Glomerular endothelial cell (primary cell): ENCODE measurements around the gene TLR5. TPM values are rescaled to one million over a fixed set of nuclear protein-coding genes. Genes with fewer than 3 reads are reported as not detected.
"Not testable (repeated sequence)": the region's sequence is repeated elsewhere in the genome, so short reads cannot be mapped to it uniquely, and the experiment has no call there.

ENCODE experiments used
- DNase-seq: peaks from one replicate; pipeline ENCODE4 v3.0.0-alpha.2; 2011; ENCODE audit warnings: low read depth, low spot score; ENCODE audit errors: extremely low read depth
- total RNA-seq: library from RNA; depleted of rRNA; stranded (reverse); fragments of >200 nt; gene quantifications from 2 replicates; pipeline ENCODE4 v1.2.3, GENCODE V29; 2015

TLR5 gene
- 0.19 and 0.53 TPM in 2 replicates for total RNA-seq

GRCh38 chr1:223142795-223143536, at the start of gene TLR5:
TSS of gene TLR5 (minus strand) at chr1:223143248. CDS start at chr1:223113031, 30,217 bp downstream.
- DNase-seq = no peak

GRCh38 chr1:223189903-223190724, 47.1 kb upstream of the TLR5 start:
- DNase-seq = no peak

- no peak for DNase-seq
These were observed 46.5 kb upstream of the TLR5 start for GRCh38 chr1:223189525-223189902.

- no peak for DNase-seq
These were observed 45.7 kb upstream of the TLR5 start for GRCh38 chr1:223188618-223189356.

GRCh38 chr1:223186800-223187199, 43.8 kb upstream of the TLR5 start:
- DNase-seq = no peak

- no peak for DNase-seq
These were observed 40.3 kb upstream of the TLR5 start for GRCh38 chr1:223183268-223183862.

- no peak for DNase-seq
These were observed 37.8 kb upstream of the TLR5 start for GRCh38 chr1:223180731-223181321.

- no peak for DNase-seq
These were observed 36.7 kb upstream of the TLR5 start for GRCh38 chr1:223179786-223180185.

- DNase-seq = no peak
These were observed 36.2 kb upstream of the TLR5 start for GRCh38 chr1:223179280-223179679.

- DNase-seq = no peak
These were observed 34.6 kb upstream of the TLR5 start for GRCh38 chr1:223177681-223178080.

GRCh38 chr1:223176437-223176836, 33.4 kb upstream of the TLR5 start:
- DNase-seq = no peak

- DNase-seq = no peak
These were observed 32.6 kb upstream of the TLR5 start for GRCh38 chr1:223175633-223176032.

- no peak for DNase-seq
These were observed 32.0 kb upstream of the TLR5 start for GRCh38 chr1:223175032-223175431.

- not testable (repeated sequence) for DNase-seq
These were observed 26.4 kb upstream of the TLR5 start for GRCh38 chr1:223169458-223169857.

- no peak for DNase-seq
These were observed 18.3 kb upstream of the TLR5 start for GRCh38 chr1:223161321-223161720.

GRCh38 chr1:223156343-223156742, 13.3 kb upstream of the TLR5 start:
- DNase-seq = no peak

- DNase-seq = no peak
These were observed 12.1 kb upstream of the TLR5 start for GRCh38 chr1:223155153-223155552.

- DNase-seq = peak; percentile 39
These were observed 10.4 kb upstream of the TLR5 start for GRCh38 chr1:223153177-223154119.

- no peak for DNase-seq
These were observed 9.4 kb upstream of the TLR5 start for GRCh38 chr1:223152399-223152798.
